Naive thymus-derived CD4-positive, alpha-beta T cell (primary cell): ENCODE results near the gene FABP1. TPM values are rescaled to one million over a fixed set of nuclear protein-coding genes. Genes with fewer than 3 reads are reported as not detected.
A peak's percentile ranks its signal among the peaks of the same experiment; 100 is the strongest.

Source experiments
- ATAC-seq: fragments of 150-1000 bp; cut with Tn5 transposase; 2 replicates; pipeline ENCODE4 v1.10.0; 2021; ENCODE audit warnings: mild to moderate bottlenecking, moderate library complexity
- CTCF ChIA-PET: fragments of 350-600 bp; sonication (Branson Sonifier 250); formaldehyde crosslinking; loops from one replicate; lab custom pipeline; 2021; ENCODE audit warnings: antibody characterized with exemption; lab: Charles Lee
- POLR2A ChIA-PET: fragments of 350-600 bp; sonication (Branson Sonifier 250); formaldehyde crosslinking; loops from one replicate; lab custom pipeline; 2021; ENCODE audit warnings: antibody characterized with exemption, inconsistent platforms; lab: Charles Lee
- DNase-seq, 9 donors: peaks; one replicate each; pipeline versions ENCODE4 v3.0.0 to v3.0.0-alpha.2; 2020 to 2022; ENCODE audit warnings: mixed read lengths in 1 of 9
- H3K27ac ChIP-seq: one replicate; pipeline ENCODE4 v1.7.0; 2013; ENCODE audit warnings: mild to moderate bottlenecking, low read depth, low read length, moderate library complexity
- H3K27me3 ChIP-seq, 2 donors: one replicate each; pipeline ENCODE4 v1.7.0; 2013; ENCODE audit warnings: low read length in 2 of 2, mild to moderate bottlenecking in 2 of 2, moderate library complexity in 2 of 2; ENCODE audit not compliant: control insufficient read depth in 2 of 2, insufficient read depth in 2 of 2
- H3K36me3 ChIP-seq, 3 experiments: 1 replicate in 2 of 3; 2 replicates in 1 of 3; pipeline ENCODE4 v1.7.0; 2013; ENCODE audit warnings: low read length in 3 of 3, mild to moderate bottlenecking in 3 of 3, moderate library complexity in 1 of 3; ENCODE audit not compliant: insufficient read depth in 3 of 3, control insufficient read depth in 2 of 3
- H3K4me1 ChIP-seq, 2 donors: one replicate each; pipeline ENCODE4 v1.7.0; 2013; ENCODE audit warnings: low read length in 2 of 2, mild to moderate bottlenecking in 2 of 2, moderate library complexity in 1 of 2; ENCODE audit not compliant: control insufficient read depth in 2 of 2, insufficient read depth in 2 of 2
- H3K4me3 ChIP-seq: 2 replicates; pipeline ENCODE4 v1.7.0; 2013; ENCODE audit warnings: mild to moderate bottlenecking, low read length
- H3K9me3 ChIP-seq, 3 experiments: 1 replicate in 2 of 3; 2 replicates in 1 of 3; pipeline ENCODE4 v1.7.0; 2013; ENCODE audit warnings: low read length in 3 of 3; ENCODE audit not compliant: control insufficient read depth in 2 of 3
- H3K27ac Mint-ChIP-seq, 9 donors: one replicate each; pipeline ENCODE4 v1.8.0; 2020 to 2022; ENCODE audit warnings: mixed read lengths in 9 of 9, mild to moderate bottlenecking in 8 of 9, moderate library complexity in 5 of 9, inconsistent platforms in 2 of 9
- H3K27me3 Mint-ChIP-seq, 5 donors: one replicate each; pipeline ENCODE4 v1.8.0; 2021 to 2022; ENCODE audit warnings: mixed read lengths in 5 of 5, mild to moderate bottlenecking in 1 of 5
- H3K36me3 Mint-ChIP-seq, 5 donors: one replicate each; pipeline ENCODE4 v1.8.0; 2020 to 2022; ENCODE audit warnings: mixed read lengths in 5 of 5, mild to moderate bottlenecking in 3 of 5, inconsistent platforms in 1 of 5
- H3K4me1 Mint-ChIP-seq, 7 donors: one replicate each; pipeline ENCODE4 v1.8.0; 2020 to 2022; ENCODE audit warnings: mixed read lengths in 7 of 7, mild to moderate bottlenecking in 3 of 7, inconsistent platforms in 1 of 7
- H3K4me3 Mint-ChIP-seq, 10 donors: one replicate each; pipeline ENCODE4 v1.8.0; 2020 to 2022; ENCODE audit warnings: mild to moderate bottlenecking in 10 of 10, mixed read lengths in 10 of 10, moderate library complexity in 6 of 10, inconsistent platforms in 2 of 10
- H3K9me3 Mint-ChIP-seq, 11 donors: one replicate each; pipeline ENCODE4 v1.8.0; 2020 to 2022; ENCODE audit warnings: mixed read lengths in 11 of 11, mild to moderate bottlenecking in 4 of 11, inconsistent platforms in 1 of 11, moderate library complexity in 1 of 11
- intact Hi-C, 2 donors: fragments of 100-400 bp; cut with micrococcal nuclease; formaldehyde crosslinking; loops; one replicate each; pipeline ENCODE4 v1.15.1; 2023
- polyA plus RNA-seq, 2 donors: library from polyadenylated mRNA; unstranded; fragments of 300-500 nt; fragmentation: Illumina TruSeq; gene quantifications; one replicate each; pipeline ENCODE4 v1.2.3, GENCODE V29; 2021
- total RNA-seq, 6 experiments: library from RNA in 5 of 6; stranded (reverse) in 5 of 6; gene quantifications; 1 replicate in 5 of 6; 2 replicates in 1 of 6; pipeline ENCODE4 v1.2.3 and lab custom pipeline; 2021 to 2026

The FABP1 gene
- total and polyA plus RNA-seq, 7 experiments from 2014 or later, result not detected

- Histone ChIP-seq H3K27me3 (no peaks in the 10 kb centered on the region), H3K36me3 (no peaks in the 10 kb centered on the region), H3K4me3 (no peak overlapping the region), H3K27ac (no peak overlapping the region), H3K9me3 (no peaks in the 10 kb centered on the region), H3K4me1 (peaks cover 0 to 18% of the 10 kb centered on the region in 2 donors)
- Mint-ChIP-seq H3K36me3 (peaks cover 0 to 5% (median 0%) of the 10 kb centered on the region in 5 donors), H3K4me3 (no peak overlapping the region), H3K27ac (no peak overlapping the region), H3K27me3 (no peaks in the 10 kb centered on the region), H3K4me1 (peaks cover 11 to 36% (median 28%) of the 10 kb centered on the region in 7 donors), H3K9me3 (peaks cover 0 to 4% (median 0%) of the 10 kb centered on the region in 11 donors)
- DNase-seq, result no peak
- no peak for ATAC-seq
- POLR2A ChIA-PET, result no interaction called here
- CTCF ChIA-PET, result no interaction called here
- intact Hi-C loops, result no loop called here
Observed at GRCh38 chr2:88095022-88095421, 32.8 kb downstream of the FABP1 start.

DNA sequence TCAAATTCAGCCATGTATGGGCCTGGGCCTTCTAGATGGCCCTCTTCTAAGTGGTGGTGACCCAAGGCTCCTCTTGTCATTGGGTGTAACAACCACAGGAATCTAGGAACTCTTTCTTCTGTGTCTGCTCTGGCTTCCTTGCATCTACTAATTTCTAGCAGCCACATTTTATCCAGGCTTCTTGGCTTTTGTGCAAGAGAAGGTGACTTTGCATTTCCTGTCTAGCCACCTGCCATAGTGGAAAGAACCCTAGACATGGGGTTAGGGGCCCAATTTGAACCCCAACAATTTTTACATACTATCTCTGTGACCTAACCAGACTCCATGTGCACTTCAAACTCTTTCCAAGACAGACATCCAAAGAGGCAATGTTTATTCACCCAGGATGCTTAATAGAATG is 35.1 kb downstream of the FABP1 start:
- Mint-ChIP-seq H3K36me3 (peaks cover 0 to 5% (median 0%) of the 10 kb centered on the region in 5 donors), H3K4me3 (no peak overlapping the region), H3K9me3 (peaks cover 0 to 4% (median 0%) of the 10 kb centered on the region in 11 donors), H3K4me1 (peaks cover 11 to 51% (median 40%) of the 10 kb centered on the region in 7 donors), H3K27me3 (no peaks in the 10 kb centered on the region), H3K27ac (peak overlapping the region in 3 of 9 donors; percentile 5 to 12 (median 9))
- H3K4me1 ChIP-seq, result peaks cover 0 to 23% of the 10 kb centered on the region in 2 donors
- no peaks in the 10 kb centered on the region for H3K36me3 ChIP-seq
- ChIA-PET POLR2A (no interaction called here), CTCF (no interaction called here)
- DNase-seq (no peak), ATAC-seq (no peak)
- H3K9me3 ChIP-seq, result no peaks in the 10 kb centered on the region
- intact Hi-C loops, result no loop called here
- no peak overlapping the region for H3K4me3 ChIP-seq
- no peak overlapping the region for H3K27ac ChIP-seq
- H3K27me3 ChIP-seq, result no peaks in the 10 kb centered on the region

GRCh38 chr2:88091943-88092342 is 35.9 kb downstream of the FABP1 start:
- DNase-seq (no peak), ATAC-seq (peak; percentile 16)
- no peaks in the 10 kb centered on the region for H3K27me3 Mint-ChIP-seq
- H3K27ac Mint-ChIP-seq, result peak overlapping the region in 8 of 9 donors; percentile 45 to 96 (median 82)
- H3K9me3 Mint-ChIP-seq, result peaks cover 0 to 4% (median 0%) of the 10 kb centered on the region in 11 donors
- Histone ChIP-seq H3K9me3 (no peaks in the 10 kb centered on the region), H3K4me1 (peaks cover 0 to 23% of the 10 kb centered on the region in 2 donors), H3K27ac (no peak overlapping the region), H3K27me3 (no peaks in the 10 kb centered on the region), H3K36me3 (no peaks in the 10 kb centered on the region), H3K4me3 (no peak overlapping the region)
- peaks cover 11 to 51% (median 40%) of the 10 kb centered on the region in 7 donors for H3K4me1 Mint-ChIP-seq
- ChIA-PET POLR2A (no interaction called here), CTCF (no interaction called here)
- no peak overlapping the region for H3K4me3 Mint-ChIP-seq
- intact Hi-C loops, result no loop called here
- H3K36me3 Mint-ChIP-seq, result peaks cover 0 to 5% (median 0%) of the 10 kb centered on the region in 5 donors

- H3K27ac Mint-ChIP-seq, result peak overlapping the region; percentile 43 to 96 (median 86)
- H3K27me3 Mint-ChIP-seq, result no peaks in the 10 kb centered on the region
Observed at GRCh38 chr2:88090446-88091283, 37.2 kb downstream of the FABP1 start.

GRCh38 chr2:88088999-88089398 is 38.9 kb downstream of the FABP1 start:
- Mint-ChIP-seq H3K9me3 (peaks cover 0 to 4% (median 0%) of the 10 kb centered on the region in 11 donors), H3K27ac (peak overlapping the region in 4 of 9 donors; percentile 38 to 96 (median 68)), H3K4me1 (peaks cover 11 to 51% (median 40%) of the 10 kb centered on the region in 7 donors), H3K36me3 (peaks cover 0 to 5% (median 0%) of the 10 kb centered on the region in 5 donors), H3K27me3 (no peaks in the 10 kb centered on the region), H3K4me3 (no peak overlapping the region)
- H3K9me3 ChIP-seq, result no peaks in the 10 kb centered on the region
- DNase-seq (no peak), ATAC-seq (no peak)
- H3K36me3 ChIP-seq, result no peaks in the 10 kb centered on the region
- ChIA-PET POLR2A (interaction anchor here (1.2 kb wide), 1 partner anchor 34 kb away, joined by 3 read pairs; no protein-coding TSS in a partner anchor), CTCF (interaction anchor here (1.7 kb wide), 1 partner anchor 71 kb away, joined by 4 read pairs; no protein-coding TSS in a partner anchor)
- H3K27me3 ChIP-seq, result no peaks in the 10 kb centered on the region
- H3K27ac ChIP-seq, result no peak overlapping the region
- H3K4me1 ChIP-seq, result peaks cover 0 to 23% of the 10 kb centered on the region in 2 donors
- intact Hi-C loops, result no loop called here
- H3K4me3 ChIP-seq, result no peak overlapping the region

More at GRCh38 chr2:88090446-88091283, 37.2 kb downstream of the FABP1 start:
- H3K27ac ChIP-seq, result peak overlapping the region; percentile 61
- peak; percentile 46 for ATAC-seq
- no peaks in the 10 kb centered on the region for H3K36me3 ChIP-seq
- POLR2A ChIA-PET, result interaction anchor here (0.9 to 1.2 kb wide), 2 partner anchors 10 to 36 kb away, joined by 3 read pairs; no protein-coding TSS in a partner anchor
- no peaks in the 10 kb centered on the region for H3K9me3 ChIP-seq
- H3K4me1 ChIP-seq, result peaks cover 0 to 23% of the 10 kb centered on the region in 2 donors
- Mint-ChIP-seq H3K9me3 (peaks cover 0 to 4% (median 0%) of the 10 kb centered on the region in 11 donors), H3K4me3 (peak overlapping the region in 9 of 10 donors; percentile 6 to 79 (median 62)), H3K4me1 (peaks cover 11 to 51% (median 40%) of the 10 kb centered on the region in 7 donors), H3K36me3 (peaks cover 0 to 5% (median 0%) of the 10 kb centered on the region in 5 donors)
- CTCF ChIA-PET, result interaction anchor here (0.8 to 1.7 kb wide), 2 partner anchors 30 to 69 kb away, joined by 4 to 5 read pairs; no protein-coding TSS in a partner anchor
- peak in 6 of 9 donors; percentile 17 to 42 (median 35) for DNase-seq
- intact Hi-C loops, result no loop called here
- H3K4me3 ChIP-seq, result no peak overlapping the region
- H3K27me3 ChIP-seq, result no peaks in the 10 kb centered on the region

DNA sequence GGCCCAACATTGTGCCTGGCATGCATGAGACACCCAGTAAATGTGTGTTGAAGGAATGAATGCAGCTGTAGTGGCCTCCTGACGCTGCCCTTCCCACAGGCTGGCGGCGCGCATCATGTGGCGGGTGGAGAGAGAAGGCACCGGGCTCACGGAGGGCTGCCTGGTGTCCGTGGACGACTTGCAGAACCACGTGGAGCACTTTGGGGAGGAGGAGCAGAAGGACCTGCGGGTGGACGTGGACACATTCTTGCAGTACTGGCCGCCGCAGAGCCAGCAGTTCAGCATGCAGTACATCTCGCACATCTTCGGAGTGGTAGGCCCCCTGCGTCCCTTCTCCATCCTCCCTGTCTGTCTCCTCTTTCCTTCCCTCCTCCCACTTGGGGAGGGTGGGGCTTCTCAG is 40.1 kb downstream of the FABP1 start:
- intact Hi-C loops, result no loop called here
- Histone ChIP-seq H3K36me3 (no peaks in the 10 kb centered on the region), H3K4me1 (peaks cover 0 to 23% of the 10 kb centered on the region in 2 donors), H3K4me3 (no peak overlapping the region), H3K9me3 (no peaks in the 10 kb centered on the region), H3K27me3 (no peaks in the 10 kb centered on the region), H3K27ac (no peak overlapping the region)
- ChIA-PET POLR2A (no interaction called here), CTCF (no interaction called here)
- Mint-ChIP-seq H3K36me3 (peaks cover 0 to 5% (median 0%) of the 10 kb centered on the region in 5 donors), H3K27ac (no peak overlapping the region), H3K9me3 (peaks cover 0 to 4% (median 0%) of the 10 kb centered on the region in 11 donors), H3K4me1 (peaks cover 11 to 42% (median 36%) of the 10 kb centered on the region in 7 donors), H3K4me3 (no peak overlapping the region), H3K27me3 (no peaks in the 10 kb centered on the region)
- ATAC-seq (no peak), DNase-seq (no peak)
